CD4-positive, alpha-beta memory T cell (primary cell): ENCODE data around the gene HIGD1A. TPM values are rescaled to one million over a fixed set of nuclear protein-coding genes. Genes with fewer than 3 reads are reported as not detected.
A peak's percentile ranks its signal among the peaks of the same experiment; 100 is the strongest.

ENCODE experiments used
- CTCF ChIA-PET: fragments of 350-600 bp; sonication (Branson Sonifier 250); formaldehyde crosslinking; loops from one replicate; lab custom pipeline; 2021; ENCODE audit warnings: inconsistent platforms; ENCODE audit not compliant: partially characterized antibody; lab: Charles Lee
- POLR2A ChIA-PET: fragments of 350-600 bp; sonication (Branson Sonifier 250); formaldehyde crosslinking; loops from one replicate; lab custom pipeline; 2021; ENCODE audit not compliant: partially characterized antibody; lab: Charles Lee
- DNase-seq, 5 donors: peaks; one replicate each; pipeline versions ENCODE4 v3.0.0 to v3.0.0-alpha.2; 2020 to 2022; ENCODE audit warnings: mixed read lengths in 1 of 5
- H3K27ac ChIP-seq: one replicate; pipeline ENCODE4 v1.7.0; 2013; ENCODE audit warnings: low read depth, low read length
- H3K27me3 ChIP-seq: 2 replicates; pipeline ENCODE4 v1.7.0; 2013; ENCODE audit warnings: mild to moderate bottlenecking, low read length, moderate library complexity; ENCODE audit not compliant: insufficient read depth
- H3K36me3 ChIP-seq: 2 replicates; pipeline ENCODE4 v1.7.0; 2013; ENCODE audit warnings: mild to moderate bottlenecking, low read length, moderate library complexity; ENCODE audit not compliant: insufficient read depth
- H3K4me1 ChIP-seq: 2 replicates; pipeline ENCODE4 v1.7.0; 2013; ENCODE audit warnings: mild to moderate bottlenecking, low read length, moderate library complexity; ENCODE audit not compliant: insufficient read depth
- H3K4me3 ChIP-seq, 2 donors: one replicate each; pipeline ENCODE4 v1.7.0; 2013; ENCODE audit warnings: low read length in 2 of 2, mild to moderate bottlenecking in 1 of 2
- H3K9me3 ChIP-seq, 2 donors: one replicate each; pipeline ENCODE4 v1.7.0; 2013; ENCODE audit warnings: low read length in 2 of 2, control low read depth in 1 of 2; ENCODE audit not compliant: control insufficient read depth in 1 of 2
- H3K27ac Mint-ChIP-seq, 7 donors: one replicate each; pipeline ENCODE4 v1.8.0; 2020 to 2021; ENCODE audit warnings: mixed read lengths in 7 of 7, mild to moderate bottlenecking in 6 of 7, inconsistent platforms in 3 of 7, moderate library complexity in 3 of 7
- H3K27me3 Mint-ChIP-seq, 2 donors: one replicate each; pipeline ENCODE4 v1.8.0; 2020 to 2021; ENCODE audit warnings: mixed read lengths in 2 of 2
- H3K36me3 Mint-ChIP-seq, 2 donors: one replicate each; pipeline ENCODE4 v1.8.0; 2020 to 2021; ENCODE audit warnings: mixed read lengths in 2 of 2, inconsistent platforms in 1 of 2, mild to moderate bottlenecking in 1 of 2
- H3K4me1 Mint-ChIP-seq, 4 donors: one replicate each; pipeline ENCODE4 v1.8.0; 2020 to 2021; ENCODE audit warnings: mixed read lengths in 4 of 4, mild to moderate bottlenecking in 1 of 4
- H3K4me3 Mint-ChIP-seq, 8 donors: one replicate each; pipeline ENCODE4 v1.8.0; 2020 to 2021; ENCODE audit warnings: mixed read lengths in 8 of 8, mild to moderate bottlenecking in 7 of 8, moderate library complexity in 6 of 8, inconsistent platforms in 3 of 8
- H3K9me3 Mint-ChIP-seq, 8 donors: one replicate each; pipeline ENCODE4 v1.8.0; 2020 to 2021; ENCODE audit warnings: mixed read lengths in 8 of 8, mild to moderate bottlenecking in 5 of 8, inconsistent platforms in 3 of 8, moderate library complexity in 1 of 8
- intact Hi-C: fragments of 100-400 bp; cut with micrococcal nuclease; formaldehyde crosslinking; loops from one replicate; pipeline ENCODE4 v1.15.1; 2023
- polyA plus RNA-seq, 2 donors: library from polyadenylated mRNA; unstranded; fragments of 300-500 nt; fragmentation: Illumina TruSeq; gene quantifications; one replicate each; pipeline ENCODE4 v1.2.3, GENCODE V29; 2021
- total RNA-seq, 2 experiments: library from RNA; stranded (reverse); gene quantifications; one replicate each; pipeline ENCODE4 v1.2.3, GENCODE V29; 2021

Gene HIGD1A
- total and polyA plus RNA-seq, 4 experiments from 2014 or later = 24.3 to 157 (median 59.0) TPM

DNA sequence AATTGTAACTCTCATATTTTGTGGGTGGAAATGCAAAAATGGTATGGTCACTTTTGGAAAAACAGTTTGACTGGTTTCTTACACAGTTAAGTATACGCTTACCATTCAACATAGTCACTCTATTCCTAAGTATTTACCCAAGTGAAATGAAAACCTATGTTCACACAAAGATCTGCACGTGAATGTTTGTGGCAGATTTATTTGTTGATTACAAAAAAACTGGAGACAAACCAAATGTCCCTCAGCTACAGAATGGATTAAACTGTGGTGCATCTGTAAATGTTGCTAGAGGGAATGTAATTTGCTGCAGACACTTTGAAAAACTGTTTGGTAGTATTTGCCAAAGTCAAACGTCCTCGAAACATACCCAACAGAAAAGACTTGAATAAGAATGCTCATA lies 34.3 kb upstream of the HIGD1A start:
- no peaks in the 10 kb centered on the region for H3K36me3 ChIP-seq
- DNase-seq = no peak
- no peaks in the 10 kb centered on the region for H3K9me3 ChIP-seq
- intact Hi-C loops = no loop called here
- H3K27ac ChIP-seq = no peak overlapping the region
- no peaks in the 10 kb centered on the region for H3K4me1 ChIP-seq
- POLR2A ChIA-PET = interaction anchor here (1.1 kb wide), 1 partner anchor 59 kb away, joined by 4 read pairs; no protein-coding TSS in a partner anchor
- H3K27me3 Mint-ChIP-seq = peaks cover 3 to 18% of the 10 kb centered on the region in 2 donors
- H3K27me3 ChIP-seq = no peaks in the 10 kb centered on the region
- no peaks in the 10 kb centered on the region for H3K9me3 Mint-ChIP-seq
- no peak overlapping the region for H3K4me3 Mint-ChIP-seq
- no peaks in the 10 kb centered on the region for H3K4me1 Mint-ChIP-seq
- no peak overlapping the region for H3K4me3 ChIP-seq
- H3K27ac Mint-ChIP-seq = no peak overlapping the region
- CTCF ChIA-PET = interaction anchor here (1.1 to 2.8 kb wide), 6 partner anchors 40 to 60 kb away, joined by 3 to 23 read pairs (median 7); no protein-coding TSS in a partner anchor
- H3K36me3 Mint-ChIP-seq = no peaks in the 10 kb centered on the region

- no peaks in the 10 kb centered on the region for H3K9me3 Mint-ChIP-seq
- Histone ChIP-seq H3K9me3 (no peaks in the 10 kb centered on the region), H3K27me3 (no peaks in the 10 kb centered on the region), H3K4me1 (no peaks in the 10 kb centered on the region), H3K36me3 (no peaks in the 10 kb centered on the region), H3K4me3 (no peak overlapping the region), H3K27ac (no peak overlapping the region)
- POLR2A ChIA-PET = no interaction called here
- H3K27ac Mint-ChIP-seq = no peak overlapping the region
- no peak overlapping the region for H3K4me3 Mint-ChIP-seq
- peaks cover 0 to 3% (median 0%) of the 10 kb centered on the region in 4 donors for H3K4me1 Mint-ChIP-seq
- peaks cover 3 to 18% of the 10 kb centered on the region in 2 donors for H3K27me3 Mint-ChIP-seq
- H3K36me3 Mint-ChIP-seq = no peaks in the 10 kb centered on the region
- CTCF ChIA-PET = interaction anchor here (0.7 to 0.8 kb wide), 2 partner anchors 56 to 57 kb away, joined by 3 read pairs; no protein-coding TSS in a partner anchor
- intact Hi-C loops = no loop called here
- DNase-seq = no peak
Measured at GRCh38 chr3:42836150-42837123, 32.1 kb upstream of the HIGD1A start.

DNA sequence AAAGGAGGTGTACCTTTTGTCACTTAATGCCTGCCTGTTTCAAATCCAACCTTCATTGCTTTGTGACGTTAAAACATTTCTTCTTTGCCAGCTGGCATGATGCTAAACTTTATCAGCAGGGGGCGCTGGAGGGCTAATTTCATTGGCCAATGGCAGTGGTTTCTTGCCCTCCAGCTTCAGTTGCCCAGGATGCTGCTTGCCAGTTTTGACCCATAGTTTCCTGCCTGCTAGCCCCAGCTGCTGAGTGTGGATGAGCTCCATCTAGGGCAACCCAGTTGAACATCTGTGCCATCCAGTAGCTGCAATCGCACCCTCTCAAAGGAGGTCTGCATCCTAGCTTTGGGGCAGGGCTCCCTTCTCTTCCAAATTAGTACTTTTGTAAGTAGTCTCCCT lies 27.0 kb upstream of the HIGD1A start:
- H3K27ac ChIP-seq = no peak overlapping the region
- peaks cover 13 to 26% of the 10 kb centered on the region in 2 donors for H3K27me3 Mint-ChIP-seq
- no peak overlapping the region for H3K27ac Mint-ChIP-seq
- H3K36me3 Mint-ChIP-seq = no peaks in the 10 kb centered on the region
- H3K4me1 Mint-ChIP-seq = peaks cover 0 to 6% (median 2%) of the 10 kb centered on the region in 4 donors
- no peak overlapping the region for H3K4me3 Mint-ChIP-seq
- ChIA-PET POLR2A (interaction anchor here (0.9 kb wide), 1 partner anchor 50 kb away, joined by 4 read pairs; no protein-coding TSS in a partner anchor), CTCF (interaction anchor here (0.9 to 2.7 kb wide), 9 partner anchors 8 to 52 kb away, joined by 3 to 16 read pairs (median 7); no protein-coding TSS in a partner anchor)
- no peaks in the 10 kb centered on the region for H3K27me3 ChIP-seq
- no peaks in the 10 kb centered on the region for H3K9me3 ChIP-seq
- no peaks in the 10 kb centered on the region for H3K4me1 ChIP-seq
- no peak overlapping the region for H3K4me3 ChIP-seq
- DNase-seq = peak; percentile 64 to 70 (median 65)
- H3K9me3 Mint-ChIP-seq = no peaks in the 10 kb centered on the region
- no peaks in the 10 kb centered on the region for H3K36me3 ChIP-seq
- intact Hi-C loops = loop anchor here (1.0 to 2.0 kb wide), 3 partner anchors 27 to 51 kb away; partner anchors contain the start of gene HIGD1A

- H3K36me3 ChIP-seq = no peaks in the 10 kb centered on the region
- no peak for DNase-seq
- no peak overlapping the region for H3K27ac Mint-ChIP-seq
- H3K27ac ChIP-seq = no peak overlapping the region
- POLR2A ChIA-PET = interaction anchor here (0.9 kb wide), 1 partner anchor 51 kb away, joined by 4 read pairs; no protein-coding TSS in a partner anchor
- no peaks in the 10 kb centered on the region for H3K4me1 ChIP-seq
- no peaks in the 10 kb centered on the region for H3K27me3 ChIP-seq
- H3K36me3 Mint-ChIP-seq = no peaks in the 10 kb centered on the region
- no peaks in the 10 kb centered on the region for H3K9me3 Mint-ChIP-seq
- CTCF ChIA-PET = interaction anchor here (0.9 to 2.7 kb wide), 9 partner anchors 9 to 52 kb away, joined by 3 to 16 read pairs (median 7); no protein-coding TSS in a partner anchor
- intact Hi-C loops = loop anchor here (1.0 to 2.0 kb wide), 3 partner anchors 26 to 51 kb away; partner anchors contain the start of gene HIGD1A
- H3K4me3 ChIP-seq = no peak overlapping the region
- H3K4me3 Mint-ChIP-seq = no peak overlapping the region
- H3K4me1 Mint-ChIP-seq = peaks cover 0 to 6% (median 2%) of the 10 kb centered on the region in 4 donors
- H3K9me3 ChIP-seq = no peaks in the 10 kb centered on the region
- H3K27me3 Mint-ChIP-seq = peaks cover 18 to 23% of the 10 kb centered on the region in 2 donors
Measured at GRCh38 chr3:42830437-42831320, 26.4 kb upstream of the HIGD1A start.

DNA sequence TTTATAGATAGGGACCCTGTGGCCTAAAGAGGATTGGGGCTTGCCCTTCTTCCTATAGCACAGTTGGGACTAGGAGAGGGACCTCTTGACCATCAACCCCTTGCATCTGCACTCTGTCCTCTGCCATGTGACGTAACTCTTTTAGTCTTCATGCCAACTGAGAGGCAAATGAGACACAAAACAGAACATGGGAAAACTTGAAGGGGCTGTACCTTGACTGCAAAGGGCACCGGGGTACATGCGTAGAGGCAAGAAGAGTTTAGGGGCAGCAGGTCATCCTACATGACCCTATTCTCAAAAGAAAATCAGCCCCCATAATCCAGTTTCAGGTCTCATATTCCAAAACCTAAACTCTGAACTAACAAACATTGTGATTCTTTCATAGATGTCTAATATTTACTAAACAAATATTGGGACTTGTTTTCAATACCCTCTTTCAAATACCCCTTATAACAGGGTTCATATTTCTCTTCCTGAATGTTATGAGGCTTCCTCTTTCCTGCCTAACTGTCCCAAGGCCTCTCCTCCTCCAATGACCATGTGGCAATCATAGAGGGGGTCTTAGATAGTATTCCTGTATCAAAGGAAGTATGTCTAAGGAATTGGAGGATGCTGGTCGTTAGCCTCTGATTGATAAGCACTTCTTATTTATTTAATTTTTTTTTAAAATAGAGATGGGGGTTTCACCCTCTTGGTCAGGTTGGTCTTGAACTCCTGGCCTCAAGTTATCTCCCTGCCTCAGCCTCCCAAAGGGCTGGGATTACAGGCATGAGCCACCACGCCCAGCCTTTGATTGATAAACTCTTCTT lies 25.5 kb upstream of the HIGD1A start:
- CTCF ChIA-PET = interaction anchor here (0.8 kb wide), 1 partner anchor 53 kb away, joined by 3 read pairs; no protein-coding TSS in a partner anchor

GRCh38 chr3:42829083-42829627 lies 24.9 kb upstream of the HIGD1A start:
- DNase-seq = no peak
- Mint-ChIP-seq H3K4me1 (peaks cover 0 to 6% (median 2%) of the 10 kb centered on the region in 4 donors), H3K27ac (peak overlapping the region in 1 of 7 donors; percentile 3), H3K9me3 (no peaks in the 10 kb centered on the region), H3K36me3 (no peaks in the 10 kb centered on the region), H3K27me3 (peaks cover 18 to 21% of the 10 kb centered on the region in 2 donors), H3K4me3 (no peak overlapping the region)
- Histone ChIP-seq H3K9me3 (no peaks in the 10 kb centered on the region), H3K36me3 (no peaks in the 10 kb centered on the region), H3K27me3 (no peaks in the 10 kb centered on the region), H3K4me1 (no peaks in the 10 kb centered on the region), H3K4me3 (no peak overlapping the region), H3K27ac (no peak overlapping the region)
- intact Hi-C loops = no loop called here
- ChIA-PET POLR2A (no interaction called here), CTCF (interaction anchor here (0.8 kb wide), 1 partner anchor 53 kb away, joined by 3 read pairs; no protein-coding TSS in a partner anchor)

More for the DNA sequence above, 25.5 kb upstream of the HIGD1A start:
- POLR2A ChIA-PET = no interaction called here
- DNase-seq = no peak
- no peak overlapping the region for H3K27ac ChIP-seq
- intact Hi-C loops = loop anchor here (2.0 kb wide), 1 partner anchor 49 kb away; no protein-coding TSS in a partner anchor
- Mint-ChIP-seq H3K27me3 (peaks cover 18 to 22% of the 10 kb centered on the region in 2 donors), H3K36me3 (no peaks in the 10 kb centered on the region), H3K27ac (no peak overlapping the region), H3K9me3 (no peaks in the 10 kb centered on the region), H3K4me3 (no peak overlapping the region), H3K4me1 (peaks cover 0 to 6% (median 2%) of the 10 kb centered on the region in 4 donors)
- no peaks in the 10 kb centered on the region for H3K4me1 ChIP-seq
- H3K9me3 ChIP-seq = no peaks in the 10 kb centered on the region
- H3K4me3 ChIP-seq = no peak overlapping the region
- H3K27me3 ChIP-seq = no peaks in the 10 kb centered on the region
- no peaks in the 10 kb centered on the region for H3K36me3 ChIP-seq
